ENCODE data around the gene WDR74.

WDR74 gene

DNA sequence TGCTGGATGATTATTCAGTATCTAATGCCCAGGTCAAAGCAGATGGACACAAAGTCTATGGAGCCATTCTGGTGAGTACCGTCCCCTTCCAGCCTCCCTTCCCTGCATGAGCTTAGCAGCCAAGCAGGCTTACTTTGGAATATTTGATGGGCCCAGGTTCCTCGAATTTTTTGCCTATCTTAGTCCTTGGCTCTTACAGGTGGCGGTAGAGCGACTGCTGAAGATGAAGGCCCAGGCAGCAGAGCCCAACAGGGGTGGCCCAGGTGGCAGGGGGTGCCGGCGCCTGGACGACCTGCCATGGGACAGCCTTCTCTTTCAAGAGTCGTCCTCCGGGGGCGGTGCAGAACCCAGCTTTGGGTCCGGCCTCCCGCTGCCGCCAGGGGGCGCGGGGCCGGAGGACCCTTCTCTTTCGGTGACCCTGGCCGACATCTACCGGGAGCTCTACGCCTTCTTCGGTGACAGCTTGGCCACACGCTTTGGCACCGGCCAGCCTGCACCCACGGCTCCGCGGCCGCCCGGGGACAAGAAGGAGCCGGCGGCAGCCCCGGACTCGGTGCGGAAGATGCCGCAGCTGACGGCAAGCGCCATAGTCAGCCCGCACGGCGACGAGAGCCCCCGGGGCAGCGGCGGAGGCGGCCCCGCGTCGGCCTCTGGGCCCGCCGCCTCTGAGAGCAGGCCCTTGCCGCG, 52.9 kb downstream of the WDR74 start:
- DNase-seq (ENCODE audit: low spot score), result peak; percentile 93
- TF ChIP-seq, protein P1, sequence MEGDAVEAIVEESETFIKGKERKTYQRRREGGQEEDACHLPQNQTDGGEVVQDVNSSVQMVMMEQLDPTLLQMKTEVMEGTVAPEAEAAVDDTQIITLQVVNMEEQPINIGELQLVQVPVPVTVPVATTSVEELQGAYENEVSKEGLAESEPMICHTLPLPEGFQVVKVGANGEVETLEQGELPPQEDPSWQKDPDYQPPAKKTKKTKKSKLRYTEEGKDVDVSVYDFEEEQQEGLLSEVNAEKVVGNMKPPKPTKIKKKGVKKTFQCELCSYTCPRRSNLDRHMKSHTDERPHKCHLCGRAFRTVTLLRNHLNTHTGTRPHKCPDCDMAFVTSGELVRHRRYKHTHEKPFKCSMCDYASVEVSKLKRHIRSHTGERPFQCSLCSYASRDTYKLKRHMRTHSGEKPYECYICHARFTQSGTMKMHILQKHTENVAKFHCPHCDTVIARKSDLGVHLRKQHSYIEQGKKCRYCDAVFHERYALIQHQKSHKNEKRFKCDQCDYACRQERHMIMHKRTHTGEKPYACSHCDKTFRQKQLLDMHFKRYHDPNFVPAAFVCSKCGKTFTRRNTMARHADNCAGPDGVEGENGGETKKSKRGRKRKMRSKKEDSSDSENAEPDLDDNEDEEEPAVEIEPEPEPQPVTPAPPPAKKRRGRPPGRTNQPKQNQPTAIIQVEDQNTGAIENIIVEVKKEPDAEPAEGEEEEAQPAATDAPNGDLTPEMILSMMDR (IDR thresholded peaks at IDR 0.05; ENCODE audit: extremely low read depth, missing control alignments), result peak; percentile 99

All from GM20000 (cell line).